IPS-18c (cell line): ENCODE measurements around the gene MALT1.

Experiments used
- H3K4me3 ChIP-seq: 2 replicates; pipeline ENCODE4 v1.7.0; 2013; ENCODE audit warnings: low read depth, mild to moderate bottlenecking, low read length, moderate library complexity; ENCODE audit not compliant: insufficient read depth
- H3K9me3 ChIP-seq: one replicate; pipeline ENCODE4 v1.6.1; 2013; ENCODE audit warnings: mild to moderate bottlenecking, low read length, moderate library complexity; ENCODE audit not compliant: control insufficient read depth, insufficient read depth

The MALT1 gene

DNA sequence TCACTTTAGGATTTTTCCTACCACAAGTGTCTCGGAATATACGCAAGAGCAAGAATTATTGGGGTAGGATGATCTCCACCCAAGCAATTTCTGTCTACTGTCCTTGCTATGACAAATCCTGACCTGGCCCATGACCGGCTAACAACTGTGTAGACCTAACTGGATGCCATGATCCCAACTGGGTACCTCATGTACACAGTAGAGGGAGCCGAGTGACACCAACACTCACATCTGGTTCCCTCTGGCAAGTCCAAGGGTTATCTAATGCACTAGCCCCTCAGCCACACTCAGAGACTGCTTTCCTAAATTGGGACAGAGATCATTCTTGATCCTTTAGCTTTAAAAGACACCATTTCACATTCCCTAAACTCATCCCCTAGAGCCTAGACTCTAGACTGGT, 132.7 kb downstream of the MALT1 start:
- Histone ChIP-seq H3K4me3 (no peak overlapping the region; the same call in 1 of the 2 replicates), H3K9me3 (no peaks in the 10 kb centered on the region)
